Loucy (cell line): ENCODE data around the gene SELENOO.

Experiments
- H2AFZ ChIP-seq: fragments of 200-600 bp; sonication (generic); 2 replicates; pipeline ENCODE4 v1.6.0; 2016; ENCODE audit warnings: antibody characterized with exemption, mild to moderate bottlenecking, low read length, moderate library complexity
- H3F3A ChIP-seq: fragments of 200-600 bp; 2 replicates; pipeline ENCODE4 v1.6.0; 2016; ENCODE audit warnings: antibody characterized with exemption, low read depth, mild to moderate bottlenecking
- H3K27me3 ChIP-seq: fragments of 200-600 bp; sonication (generic); 2 replicates; pipeline ENCODE4 v1.6.1; 2014; ENCODE audit warnings: low read length, mild to moderate bottlenecking; ENCODE audit not compliant: insufficient read depth, poor library complexity, severe bottlenecking
- H3K36me3 ChIP-seq: fragments of 200-600 bp; sonication (generic); 2 replicates; pipeline ENCODE4 v1.6.1; 2016; ENCODE audit warnings: low read length; ENCODE audit not compliant: insufficient read depth
- H3K4me1 ChIP-seq: fragments of 200-600 bp; sonication (generic); 2 replicates; pipeline ENCODE4 v1.5.1; 2014; ENCODE audit warnings: low read length, mild to moderate bottlenecking; ENCODE audit not compliant: insufficient read depth, poor library complexity, severe bottlenecking
- H3K4me2 ChIP-seq: fragments of 200-600 bp; sonication (generic); 2 replicates; pipeline ENCODE4 v1.6.0; 2014; ENCODE audit warnings: antibody characterized with exemption, low read length, low read depth, mild to moderate bottlenecking; ENCODE audit not compliant: poor library complexity, severe bottlenecking
- H3K4me3 ChIP-seq: fragments of 200-600 bp; sonication (generic); 2 replicates; pipeline ENCODE4 v1.5.1; 2014; ENCODE audit warnings: low read length, mild to moderate bottlenecking, mixed read lengths; ENCODE audit not compliant: poor library complexity, severe bottlenecking
- H3K79me2 ChIP-seq: fragments of 200-600 bp; sonication (generic); 2 replicates; pipeline ENCODE4 v1.6.1; 2014; ENCODE audit warnings: low read length; ENCODE audit not compliant: insufficient read depth
- H3K9ac ChIP-seq: fragments of 200-600 bp; sonication (generic); 2 replicates; pipeline ENCODE4 v1.6.0; 2014; ENCODE audit warnings: mild to moderate bottlenecking, low read depth, low read length, moderate library complexity; ENCODE audit not compliant: poor library complexity, severe bottlenecking
- H3K9me2 ChIP-seq: fragments of 200-600 bp; sonication (generic); replicated peaks from 2 replicates; pipeline ENCODE4 v1.6.1; 2016; ENCODE audit warnings: low read depth, low read length, mixed read lengths
- H3K9me3 ChIP-seq: fragments of 200-600 bp; sonication (generic); 2 replicates; pipeline ENCODE4 v1.6.1; 2014; ENCODE audit warnings: mild to moderate bottlenecking, antibody characterized with exemption, low read length, low read depth; ENCODE audit not compliant: insufficient read depth
- H4K20me1 ChIP-seq: fragments of 200-600 bp; sonication (generic); 2 replicates; pipeline ENCODE4 v1.6.0; 2014; ENCODE audit warnings: antibody characterized with exemption, low read length, mild to moderate bottlenecking; ENCODE audit not compliant: insufficient read depth, poor library complexity, severe bottlenecking
- EZH2phosphoT487 ChIP-seq: fragments of 200-600 bp; IDR thresholded peaks from 2 replicates; pipeline ENCODE4 v1.6.1; 2018; ENCODE audit warnings: antibody characterized with exemption, mild to moderate bottlenecking, moderate library complexity, borderline replicate concordance
- TF ChIP-seq, protein P1 (sequence below): fragments of 200-600 bp; sonication (generic); conservative IDR thresholded peaks from 2 replicates; pipeline ENCODE4 v1.5.1; 2014; ENCODE audit warnings: mild to moderate bottlenecking, antibody characterized with exemption, low read length

The SELENOO gene

DNA sequence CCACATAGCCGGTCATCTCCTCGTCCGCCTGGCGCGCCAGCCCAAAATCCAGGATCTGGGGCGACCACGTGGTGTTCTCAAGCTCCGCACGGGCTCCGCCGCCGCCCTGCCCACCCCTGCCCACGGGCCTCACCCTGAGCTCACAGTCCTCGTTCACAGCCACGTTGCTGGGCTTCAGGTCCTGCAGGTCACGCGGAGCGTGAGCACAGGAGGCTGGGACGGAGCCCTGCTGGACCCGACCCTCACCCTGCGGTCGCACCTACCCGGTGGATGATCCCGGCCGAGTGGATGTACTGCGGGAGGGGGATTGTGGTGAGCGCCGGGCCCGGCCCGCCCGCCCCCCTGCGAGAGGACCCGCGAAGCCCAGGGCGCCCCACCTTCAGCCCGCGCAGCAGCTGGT lies 66.2 kb downstream of the SELENOO start:
- Histone ChIP-seq H3K9me3 (no peaks in the 10 kb centered on the region; the same call in 1 of the 2 replicates), H2AFZ (no peak overlapping the region), H3K4me3 (no peak overlapping the region), H4K20me1 (no peaks in the 10 kb centered on the region), H3K79me2 (no peaks in the 10 kb centered on the region), H3K4me2 (no peak overlapping the region), H3F3A (no peaks in the 10 kb centered on the region), H3K9me2 (no peaks in the 10 kb centered on the region), H3K4me1 (peaks cover 8% of the 10 kb centered on the region), H3K36me3 (no peaks in the 10 kb centered on the region), H3K27me3 (no peaks in the 10 kb centered on the region), H3K9ac (no peak overlapping the region)
- TF ChIP-seq EZH2phosphoT487: no peak
- TF ChIP-seq, protein P1, sequence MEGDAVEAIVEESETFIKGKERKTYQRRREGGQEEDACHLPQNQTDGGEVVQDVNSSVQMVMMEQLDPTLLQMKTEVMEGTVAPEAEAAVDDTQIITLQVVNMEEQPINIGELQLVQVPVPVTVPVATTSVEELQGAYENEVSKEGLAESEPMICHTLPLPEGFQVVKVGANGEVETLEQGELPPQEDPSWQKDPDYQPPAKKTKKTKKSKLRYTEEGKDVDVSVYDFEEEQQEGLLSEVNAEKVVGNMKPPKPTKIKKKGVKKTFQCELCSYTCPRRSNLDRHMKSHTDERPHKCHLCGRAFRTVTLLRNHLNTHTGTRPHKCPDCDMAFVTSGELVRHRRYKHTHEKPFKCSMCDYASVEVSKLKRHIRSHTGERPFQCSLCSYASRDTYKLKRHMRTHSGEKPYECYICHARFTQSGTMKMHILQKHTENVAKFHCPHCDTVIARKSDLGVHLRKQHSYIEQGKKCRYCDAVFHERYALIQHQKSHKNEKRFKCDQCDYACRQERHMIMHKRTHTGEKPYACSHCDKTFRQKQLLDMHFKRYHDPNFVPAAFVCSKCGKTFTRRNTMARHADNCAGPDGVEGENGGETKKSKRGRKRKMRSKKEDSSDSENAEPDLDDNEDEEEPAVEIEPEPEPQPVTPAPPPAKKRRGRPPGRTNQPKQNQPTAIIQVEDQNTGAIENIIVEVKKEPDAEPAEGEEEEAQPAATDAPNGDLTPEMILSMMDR: no peak
